ENCODE data around the gene GLI3. TPM values are rescaled to one million over a fixed set of nuclear protein-coding genes. Genes with fewer than 3 reads are reported as not detected.

The GLI3 gene
- total and polyA plus RNA-seq, 11 donors, result 0.50 to 14.4 (median 5.7) TPM

DNA sequence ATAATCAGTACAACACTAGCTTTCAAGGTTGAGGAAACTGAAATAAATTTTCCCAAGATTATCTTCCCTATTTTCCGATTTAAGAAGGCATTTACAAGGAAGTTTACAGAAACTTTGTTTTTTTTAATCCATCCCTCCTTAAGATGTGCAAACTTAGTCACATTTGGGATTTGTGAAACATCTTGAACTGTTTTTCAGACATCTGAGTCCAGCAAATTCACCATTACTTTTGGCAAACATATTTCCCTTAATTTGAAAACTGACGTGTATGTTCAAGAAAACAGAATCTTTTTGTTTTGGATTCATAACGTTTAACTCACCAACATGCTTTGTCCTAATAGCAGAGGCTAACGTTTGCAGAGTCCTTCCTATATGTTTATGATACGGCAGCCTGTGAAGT, 19.5 kb downstream of the GLI3 start:
- no peak for TF ChIP-seq POLR2A (IDR thresholded peaks at IDR 0.05)
- TF ChIP-seq, protein P1, sequence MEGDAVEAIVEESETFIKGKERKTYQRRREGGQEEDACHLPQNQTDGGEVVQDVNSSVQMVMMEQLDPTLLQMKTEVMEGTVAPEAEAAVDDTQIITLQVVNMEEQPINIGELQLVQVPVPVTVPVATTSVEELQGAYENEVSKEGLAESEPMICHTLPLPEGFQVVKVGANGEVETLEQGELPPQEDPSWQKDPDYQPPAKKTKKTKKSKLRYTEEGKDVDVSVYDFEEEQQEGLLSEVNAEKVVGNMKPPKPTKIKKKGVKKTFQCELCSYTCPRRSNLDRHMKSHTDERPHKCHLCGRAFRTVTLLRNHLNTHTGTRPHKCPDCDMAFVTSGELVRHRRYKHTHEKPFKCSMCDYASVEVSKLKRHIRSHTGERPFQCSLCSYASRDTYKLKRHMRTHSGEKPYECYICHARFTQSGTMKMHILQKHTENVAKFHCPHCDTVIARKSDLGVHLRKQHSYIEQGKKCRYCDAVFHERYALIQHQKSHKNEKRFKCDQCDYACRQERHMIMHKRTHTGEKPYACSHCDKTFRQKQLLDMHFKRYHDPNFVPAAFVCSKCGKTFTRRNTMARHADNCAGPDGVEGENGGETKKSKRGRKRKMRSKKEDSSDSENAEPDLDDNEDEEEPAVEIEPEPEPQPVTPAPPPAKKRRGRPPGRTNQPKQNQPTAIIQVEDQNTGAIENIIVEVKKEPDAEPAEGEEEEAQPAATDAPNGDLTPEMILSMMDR (IDR thresholded peaks at IDR 0.05), result no peak
- H3K4me3 ChIP-seq, result no peak overlapping the region
- no peak overlapping the region for H3K27ac ChIP-seq
- ATAC-seq (no peak), DNase-seq (no peak)
- peaks cover 0 to 5% (median 0%) of the 10 kb centered on the region in 12 donors for H3K4me1 ChIP-seq
- 79 to 86% (median 85%) methylated on average over 5 of the region's 5 CpGs for WGBS, 4 donors
- no peaks in the 10 kb centered on the region for H3K9me3 ChIP-seq
- no peaks in the 10 kb centered on the region for H3K27me3 ChIP-seq
- intact Hi-C loops (cut with DNase I), result no loop called here
- H3K36me3 ChIP-seq, result no peaks in the 10 kb centered on the region

DNA sequence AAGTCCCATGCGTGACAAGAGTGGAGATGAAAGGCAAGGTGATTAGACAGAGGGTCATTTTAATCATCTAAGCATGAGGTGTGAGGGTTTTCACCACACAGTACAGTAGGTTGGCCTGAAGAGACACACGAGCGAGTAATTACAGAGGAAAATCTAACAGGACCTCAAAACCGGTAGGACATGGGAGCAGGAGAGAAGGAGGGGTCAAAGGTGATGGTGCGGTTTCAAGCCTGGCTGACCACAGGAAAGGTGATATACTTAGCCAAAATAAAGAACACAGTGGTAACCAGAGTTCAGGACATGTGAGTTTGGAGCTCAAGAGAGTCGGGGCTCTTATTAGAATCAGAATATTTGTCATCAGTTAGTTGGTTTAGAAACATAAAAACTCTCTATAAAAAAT, 20.0 kb downstream of the GLI3 start:
- H3K27me3 ChIP-seq, result no peaks in the 10 kb centered on the region
- H3K4me1 ChIP-seq, result peaks cover 0 to 5% (median 0%) of the 10 kb centered on the region in 12 donors
- intact Hi-C loops (cut with DNase I), result no loop called here
- no peak for ATAC-seq
- no peak for DNase-seq
- no peaks in the 10 kb centered on the region for H3K36me3 ChIP-seq
- 88 to 92% (median 90%) methylated on average over 6 of the region's 6 CpGs for WGBS, 4 donors
- no peak for TF ChIP-seq POLR2A (IDR thresholded peaks at IDR 0.05)
- TF ChIP-seq, protein P1 (IDR thresholded peaks at IDR 0.05), result no peak
- H3K4me3 ChIP-seq, result no peak overlapping the region
- H3K27ac ChIP-seq, result no peak overlapping the region
- H3K9me3 ChIP-seq, result no peaks in the 10 kb centered on the region

DNA sequence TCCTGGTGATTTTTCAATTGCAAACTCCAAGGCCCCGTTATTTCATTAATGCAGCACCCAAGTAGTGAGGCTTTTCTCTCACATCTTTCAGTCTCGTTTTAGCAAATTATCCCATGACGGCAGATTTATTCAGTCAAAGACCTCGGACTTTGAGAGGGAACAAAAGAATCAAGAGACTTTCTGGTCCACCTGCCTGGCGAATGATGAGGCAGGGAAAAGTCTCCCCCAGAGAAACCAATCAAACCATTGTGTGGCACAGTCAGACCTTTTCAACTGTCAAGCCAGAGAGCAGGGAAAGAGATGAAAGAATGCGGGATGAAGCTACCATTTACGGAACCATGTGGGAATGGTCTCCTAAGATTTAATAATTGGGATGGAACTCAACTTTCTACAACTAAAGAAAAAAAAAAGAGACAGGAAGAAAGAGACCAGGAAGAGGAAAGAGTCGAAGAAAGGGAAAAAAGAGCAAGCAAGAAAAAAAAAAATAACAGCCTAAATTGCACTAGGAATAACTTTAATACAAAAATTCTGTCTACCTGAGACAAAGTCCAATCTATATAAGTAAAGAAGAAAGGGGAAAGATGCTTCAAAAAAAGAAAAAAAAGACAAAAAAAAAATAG, 22.8 kb downstream of the GLI3 start:
- Histone ChIP-seq H3K36me3 (no peaks in the 10 kb centered on the region), H3K4me1 (peaks cover 0 to 5% (median 0%) of the 10 kb centered on the region in 12 donors), H3K27me3 (no peaks in the 10 kb centered on the region), H3K9me3 (no peaks in the 10 kb centered on the region), H3K27ac (no peak overlapping the region), H3K4me3 (no peak overlapping the region)
- no peak for ATAC-seq
- intact Hi-C loops (cut with DNase I), result no loop called here
- WGBS, 4 donors, result 91 to 95% (median 92%) methylated on average over 8 of the region's 8 CpGs
- TF ChIP-seq POLR2A (IDR thresholded peaks at IDR 0.05), result no peak
- TF ChIP-seq, protein P1 (IDR thresholded peaks at IDR 0.05), result no peak
- no peak for DNase-seq

DNA sequence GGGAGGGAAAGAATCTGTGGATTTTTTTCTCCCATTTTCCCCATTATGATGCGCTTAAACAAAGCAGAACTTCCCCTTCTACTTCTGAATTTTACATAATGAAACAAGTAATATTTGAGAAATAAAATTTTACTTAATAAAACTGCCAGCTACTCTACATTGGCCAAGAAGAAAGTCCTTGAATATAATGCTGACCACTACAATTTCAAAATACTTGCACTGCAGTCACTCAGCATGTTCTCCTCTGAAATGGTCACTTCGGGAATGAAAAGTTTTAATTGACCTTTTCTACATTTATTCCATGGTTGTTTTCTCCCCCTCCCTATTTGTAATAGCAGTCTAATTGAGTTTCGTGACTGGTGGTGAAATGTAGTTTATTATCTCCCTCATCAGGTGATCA, 23.9 kb downstream of the GLI3 start:
- WGBS, 4 donors, result 94 to 98% (median 94%) methylated on average over 3 of the region's 3 CpGs
- Histone ChIP-seq H3K4me1 (peaks cover 0 to 5% (median 0%) of the 10 kb centered on the region in 12 donors), H3K4me3 (no peak overlapping the region), H3K27me3 (no peaks in the 10 kb centered on the region), H3K27ac (no peak overlapping the region), H3K9me3 (no peaks in the 10 kb centered on the region), H3K36me3 (no peaks in the 10 kb centered on the region)
- no peak for TF ChIP-seq POLR2A (IDR thresholded peaks at IDR 0.05)
- no peak for ATAC-seq
- intact Hi-C loops (cut with DNase I), result no loop called here
- DNase-seq, result no peak

Data from heart left ventricle (tissue), 16 donors.